GM12878 (cell line): ENCODE data around the gene GFRA1. TPM values are rescaled to one million over a fixed set of nuclear protein-coding genes. Genes with fewer than 3 reads are reported as not detected.

Source experiments
- ATAC-seq: fragments of 200-7000 bp; cut with Tn5 transposase; 3 replicates; pipeline ENCODE4 v1.9.1; 2020; ENCODE audit warnings: mild to moderate bottlenecking, moderate library complexity
- BruUV-seq: library from RNA; stranded (reverse); fragments of 400-500 nt; replicated peaks from 2 replicates; lab custom pipeline; 2021; lab: Mats Ljungman, UMichigan
- CTCF ChIA-PET: fragments of 300-600 bp; sonication (Branson Sonifier 250); formaldehyde crosslinking; extraction: SDS; loops from one replicate; lab custom pipeline; 2021; ENCODE audit warnings: inconsistent platforms; lab: Yijun Ruan, JAX
- POLR2A ChIA-PET: fragments of 350-600 bp; formaldehyde crosslinking; extraction: SDS; loops from one replicate; lab custom pipeline; 2021; ENCODE audit warnings: inconsistent platforms; lab: Charles Lee
- RAD21 ChIA-PET: fragments of 300-600 bp; sonication (Branson Sonifier 250); formaldehyde crosslinking; loops from one replicate; lab custom pipeline; 2023; ENCODE audit warnings: antibody characterized with exemption; ENCODE audit not compliant: unreplicated experiment; lab: Charles Lee
- SMC1A ChIA-PET: fragments of 300-600 bp; sonication (Branson Sonifier 250); formaldehyde crosslinking; loops from one replicate; lab custom pipeline; 2023; ENCODE audit not compliant: unreplicated experiment, uncharacterized antibody; lab: Charles Lee
- DNase-seq: peaks from one replicate; pipeline ENCODE4 v3.0.0-alpha.2; 2011; ENCODE audit warnings: low read depth, low spot score
- FAIRE-seq: peaks from 3 replicates; lab custom pipeline; 2011; peaks lifted over from hg19 to GRCh38; lab: Jason Lieb, UNC
- H2AFZ ChIP-seq: 2 replicates; pipeline ENCODE4 v1.6.0; 2011; ENCODE audit warnings: low read depth, low read length, control low read depth; ENCODE audit not compliant: control insufficient read depth
- H3K27ac ChIP-seq: 2 replicates; pipeline ENCODE4 v1.5.1; 2011; ENCODE audit warnings: control low read depth; ENCODE audit not compliant: control insufficient read depth, insufficient read depth
- H3K27me3 ChIP-seq, 2 experiments: replicated peaks in 1 of 2; 2 replicates each; pipeline versions ENCODE4 v1.6.0 to v1.6.1; 2011; ENCODE audit warnings: low read length in 1 of 2; ENCODE audit not compliant: control insufficient read depth in 2 of 2, insufficient read depth in 2 of 2
- H3K36me3 ChIP-seq, 2 experiments: 2 replicates each; pipeline ENCODE4 v1.5.1; 2011; ENCODE audit warnings: low read length in 1 of 2; ENCODE audit not compliant: control insufficient read depth in 2 of 2, insufficient read depth in 2 of 2
- H3K4me1 ChIP-seq: 2 replicates; pipeline ENCODE4 v1.6.1; 2011; ENCODE audit warnings: mild to moderate bottlenecking, low read length, moderate library complexity, mixed read lengths; ENCODE audit not compliant: control insufficient read depth, insufficient read depth
- H3K4me2 ChIP-seq: 2 replicates; pipeline ENCODE4 v1.6.0; 2011; ENCODE audit warnings: control low read depth; ENCODE audit not compliant: control insufficient read depth, insufficient read depth
- H3K4me3 ChIP-seq: fragments of 200-600 bp; sonication (generic); 2 replicates; pipeline ENCODE4 v1.5.1; 2016
- H3K79me2 ChIP-seq: 2 replicates; pipeline ENCODE4 v1.6.0; 2011; ENCODE audit warnings: low read length; ENCODE audit not compliant: control insufficient read depth, insufficient read depth
- H3K9ac ChIP-seq: 2 replicates; pipeline ENCODE4 v1.8.0; 2011; ENCODE audit warnings: low read length, control low read depth, mixed read lengths; ENCODE audit not compliant: control insufficient read depth, insufficient read depth
- H3K9me3 ChIP-seq: replicated peaks from 3 replicates; pipeline ENCODE4 v1.5.1; 2011; ENCODE audit warnings: mild to moderate bottlenecking, low read length; ENCODE audit not compliant: control insufficient read depth, insufficient read depth
- H4K20me1 ChIP-seq: 2 replicates; pipeline ENCODE4 v1.6.0; 2011; ENCODE audit not compliant: control insufficient read depth, insufficient read depth
- EGR1 ChIP-seq, 2 experiments: IDR thresholded peaks; 1 replicate in 1 of 2; 2 replicates in 1 of 2; pipeline ENCODE4 v1.6.1; 2011 to 2012; ENCODE audit warnings: low read depth in 2 of 2, low read length in 2 of 2, borderline replicate concordance in 1 of 2, mild to moderate bottlenecking in 1 of 2, moderate library complexity in 1 of 2
- RELA ChIP-seq: fragments of 450-650 bp; IDR thresholded peaks from 2 replicates; pipeline ENCODE4 v1.8.0; 2014; ENCODE audit warnings: borderline replicate concordance; ENCODE audit not compliant: partially characterized antibody
- SKIL ChIP-seq: fragments of 450-650 bp; IDR thresholded peaks from 2 replicates; pipeline ENCODE4 v1.6.1; 2017; ENCODE audit warnings: mild to moderate bottlenecking, low read depth, inconsistent platforms; ENCODE audit not compliant: poor library complexity, severe bottlenecking
- YBX1 ChIP-seq: fragments of 450-650 bp; IDR thresholded peaks from 2 replicates; pipeline ENCODE4 v1.6.1; 2016; ENCODE audit warnings: antibody characterized with exemption
- ZNF687 ChIP-seq: fragments of 450-650 bp; IDR thresholded peaks from 2 replicates; pipeline ENCODE4 v1.6.1; 2017; ENCODE audit warnings: mild to moderate bottlenecking, moderate library complexity
- WGBS: methylation state at CpG from one replicate; pipeline ENCODE4 v1.1.6; 2016; ENCODE audit warnings: low lambda C conversion rate; ENCODE audit not compliant: insufficient replicate concordance, insufficient coverage; ENCODE audit errors: missing lambda C conversion rate; 5-methylcytosine and 5-hydroxymethylcytosine counted together
- in situ Hi-C: fragments of 300-500 bp; cut with MboI; formaldehyde crosslinking; loops from 9 replicates; pipeline ENCODE4 v1.14.3; 2018; ENCODE audit warnings: mixed read lengths
- intact Hi-C: fragments of 100-400 bp; cut with micrococcal nuclease; formaldehyde crosslinking; loops from one replicate; pipeline ENCODE4 v1.14.2; 2022; ENCODE audit not compliant: unreplicated experiment
- polyA plus RNA-seq, 11 experiments: library from polyadenylated mRNA; depleted of rRNA in 4 of 11; unstranded in 6 of 11; stranded (reverse) in 5 of 11; fragments of >200 nt; fragmentation: Nextera tagmentation in 4 of 11; fragmentation: Illumina TruSeq in 1 of 11; extraction: Ambion mirVana in 4 of 11; extraction: Trizol in 1 of 11; gene quantifications; 1 replicate in 1 of 11; 2 replicates in 10 of 11; pipeline versions ENCODE4 v1.2.1 to v1.2.3, GENCODE V29; 2011 to 2016; ENCODE audit warnings: inconsistent platforms in 2 of 11, missing spikeins in 2 of 11, low read depth in 1 of 11
- total RNA-seq, 4 experiments: library from RNA; depleted of rRNA in 3 of 4; stranded (reverse); fragments of >200 nt in 3 of 4; fragmentation: Illumina TruSeq in 1 of 4; extraction: Trizol in 1 of 4; gene quantifications; 2 replicates each; pipeline versions ENCODE4 v1.2.1 to v1.2.3, GENCODE V29; 2013 to 2021
- TF ChIP-seq, protein P1 (sequence below), 3 experiments: IDR thresholded peaks in 2 of 3; conservative IDR thresholded peaks in 1 of 3; 2 replicates each; pipeline ENCODE4 v1.5.1; 2011; ENCODE audit warnings: low read depth in 3 of 3, low read length in 3 of 3, mild to moderate bottlenecking in 3 of 3, control low read depth in 2 of 3, moderate library complexity in 2 of 3, inconsistent platforms in 1 of 3, mixed read lengths in 1 of 3; ENCODE audit not compliant: control insufficient read depth in 2 of 3, insufficient read depth in 1 of 3; ENCODE audit errors: extremely low read depth in 1 of 3

The GFRA1 gene
- total and polyA plus RNA-seq, 10 of the 15 experiments (the other 5 are each of a cell fraction or from before 2014, with no cell fraction given) = 0.05 to 0.19 TPM; not detected in 8

DNA sequence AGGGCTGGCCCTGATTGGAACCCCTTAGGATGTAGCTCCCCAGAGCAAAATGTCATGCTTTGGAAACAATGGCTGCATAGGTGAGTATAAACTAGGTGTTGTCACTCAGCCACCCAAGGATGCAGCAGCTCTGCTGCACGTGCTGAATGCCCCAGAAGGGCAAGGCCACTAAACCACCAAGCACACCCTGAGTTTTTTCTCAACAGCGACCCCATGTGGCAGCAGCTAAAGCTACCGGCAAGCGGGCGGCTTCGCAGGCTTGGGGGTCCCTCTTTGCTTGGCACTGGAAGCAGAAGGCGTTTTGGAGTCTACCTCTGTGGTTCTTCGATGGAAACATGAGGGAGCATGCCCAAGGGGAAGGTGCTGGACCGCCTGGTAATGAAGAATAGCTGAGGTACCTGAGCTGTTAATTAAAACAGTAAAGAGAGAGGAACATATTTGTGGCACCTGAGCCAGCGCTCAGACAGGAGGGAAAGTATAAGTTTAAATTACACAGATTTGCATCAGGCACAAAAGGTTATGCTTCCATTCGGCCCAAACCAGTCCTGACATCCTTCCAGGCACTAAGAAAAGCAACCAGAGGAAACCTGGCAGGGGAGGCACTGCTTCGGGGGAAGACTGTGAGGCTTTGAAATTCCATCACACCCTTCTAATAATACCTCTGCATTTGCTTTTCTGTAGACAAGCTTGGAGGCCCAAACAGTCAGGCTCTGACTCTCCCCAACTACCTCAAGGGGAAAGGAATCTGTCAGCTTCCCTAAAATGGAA is 152.1 kb downstream of the GFRA1 start:
- no peak overlapping the region for H3K27ac ChIP-seq
- ChIA-PET POLR2A (no interaction called here), CTCF (interaction anchor here (1.6 kb wide), 2 partner anchors 18 to 322 kb away, joined by 3 to 5 read pairs; no protein-coding TSS in a partner anchor), SMC1A (no interaction called here), RAD21 (interaction anchor here (0.6 kb wide), 1 partner anchor 166 kb away, joined by 3 read pairs; no protein-coding TSS in a partner anchor)
- no peak overlapping the region for H3K9ac ChIP-seq
- no peak overlapping the region for H3K4me2 ChIP-seq
- H3K36me3 ChIP-seq = no peaks in the 10 kb centered on the region
- H3K27me3 ChIP-seq = no peaks in the 10 kb centered on the region
- no peak overlapping the region for H2AFZ ChIP-seq
- H3K9me3 ChIP-seq = no peaks in the 10 kb centered on the region
- DNase-seq = no peak
- no peaks in the 10 kb centered on the region for H3K4me1 ChIP-seq
- in situ Hi-C loops = no loop called here
- H4K20me1 ChIP-seq = no peaks in the 10 kb centered on the region
- no TSS peak for BruUV-seq
- intact Hi-C loops = no loop called here
- TF ChIP-seq EGR1 (IDR thresholded peaks at IDR 0.05; ENCODE audit: borderline replicate concordance in 1 of 2, low read depth in 2 of 2, low read length in 2 of 2) = no peak
- TF ChIP-seq, protein P1, sequence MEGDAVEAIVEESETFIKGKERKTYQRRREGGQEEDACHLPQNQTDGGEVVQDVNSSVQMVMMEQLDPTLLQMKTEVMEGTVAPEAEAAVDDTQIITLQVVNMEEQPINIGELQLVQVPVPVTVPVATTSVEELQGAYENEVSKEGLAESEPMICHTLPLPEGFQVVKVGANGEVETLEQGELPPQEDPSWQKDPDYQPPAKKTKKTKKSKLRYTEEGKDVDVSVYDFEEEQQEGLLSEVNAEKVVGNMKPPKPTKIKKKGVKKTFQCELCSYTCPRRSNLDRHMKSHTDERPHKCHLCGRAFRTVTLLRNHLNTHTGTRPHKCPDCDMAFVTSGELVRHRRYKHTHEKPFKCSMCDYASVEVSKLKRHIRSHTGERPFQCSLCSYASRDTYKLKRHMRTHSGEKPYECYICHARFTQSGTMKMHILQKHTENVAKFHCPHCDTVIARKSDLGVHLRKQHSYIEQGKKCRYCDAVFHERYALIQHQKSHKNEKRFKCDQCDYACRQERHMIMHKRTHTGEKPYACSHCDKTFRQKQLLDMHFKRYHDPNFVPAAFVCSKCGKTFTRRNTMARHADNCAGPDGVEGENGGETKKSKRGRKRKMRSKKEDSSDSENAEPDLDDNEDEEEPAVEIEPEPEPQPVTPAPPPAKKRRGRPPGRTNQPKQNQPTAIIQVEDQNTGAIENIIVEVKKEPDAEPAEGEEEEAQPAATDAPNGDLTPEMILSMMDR (IDR thresholded peaks at IDR 0.05 in 2 of 3, conservative IDR thresholded peaks at IDR 0.05 in 1 of 3; ENCODE audit: control insufficient read depth in 2 of 3, extremely low read depth in 1 of 3, insufficient read depth in 1 of 3, low read depth in 3 of 3, low read length in 3 of 3) = 0 out of 6 replicates have a peak, but pooled peaks of 1 of the 3 experiments have one; percentile 20
- H3K4me3 ChIP-seq = no peak overlapping the region
- no peak for ATAC-seq
- FAIRE-seq = no peak
- no peaks in the 10 kb centered on the region for H3K79me2 ChIP-seq
- WGBS = 44% methylated on average over 12 of the region's 12 CpGs

- FAIRE-seq = no peak
- POLR2A ChIA-PET = no interaction called here
- H2AFZ ChIP-seq = no peak overlapping the region
- CTCF ChIA-PET = no interaction called here
- no peak for DNase-seq
- H3K27ac ChIP-seq = no peak overlapping the region
- no peak overlapping the region for H3K4me3 ChIP-seq
- RAD21 ChIA-PET = no interaction called here
- no peak overlapping the region for H3K9ac ChIP-seq
- no TSS peak for BruUV-seq
- H3K79me2 ChIP-seq = no peaks in the 10 kb centered on the region
- intact Hi-C loops = no loop called here
- no peaks in the 10 kb centered on the region for H3K27me3 ChIP-seq
- WGBS = 2% methylated on average over 2 of the region's 2 CpGs
- H3K9me3 ChIP-seq = no peaks in the 10 kb centered on the region
- no peaks in the 10 kb centered on the region for H4K20me1 ChIP-seq
- no peaks in the 10 kb centered on the region for H3K36me3 ChIP-seq
- SMC1A ChIA-PET = no interaction called here
- no peaks in the 10 kb centered on the region for H3K4me1 ChIP-seq
- no peak overlapping the region for H3K4me2 ChIP-seq
- ATAC-seq = no peak
- in situ Hi-C loops = no loop called here
- TF ChIP-seq ZNF687 = no peak
- no peak for TF ChIP-seq RELA
- TF ChIP-seq YBX1 = no peak
- TF ChIP-seq SKIL = no peak
Observed at GRCh38 chr10:116118847-116119246, 154.2 kb downstream of the GFRA1 start.
